ENCODE data around the gene MYO5B.

The MYO5B gene

GRCh38 chr18:50188652-50189051 is 6.3 kb downstream of the MYO5B start:
- DNase-seq (ENCODE audit: low read depth) = no peak

GRCh38 chr18:50187659-50188058 is 7.3 kb downstream of the MYO5B start:
- DNase-seq (ENCODE audit: low read depth) = no peak

- no peak for DNase-seq (ENCODE audit: low read depth)
These were observed 8.6 kb downstream of the MYO5B start for GRCh38 chr18:50186385-50186784.

- DNase-seq (ENCODE audit: low read depth) = no peak
These were observed 11.4 kb downstream of the MYO5B start for GRCh38 chr18:50183556-50183955.

- DNase-seq (ENCODE audit: low read depth) = no peak
These were observed 12.4 kb downstream of the MYO5B start for GRCh38 chr18:50182511-50182910.

GRCh38 chr18:50181590-50181989 is 13.4 kb downstream of the MYO5B start:
- no peak for DNase-seq (ENCODE audit: low read depth)

GRCh38 chr18:50179465-50179864 is 15.5 kb downstream of the MYO5B start:
- no peak for DNase-seq (ENCODE audit: low read depth)

GRCh38 chr18:50177294-50177992 is 17.5 kb downstream of the MYO5B start:
- DNase-seq (ENCODE audit: low read depth) = no peak

- DNase-seq (ENCODE audit: low read depth) = no peak
These were observed 22.6 kb downstream of the MYO5B start for GRCh38 chr18:50172367-50172766.

GRCh38 chr18:50171406-50171805 is 23.5 kb downstream of the MYO5B start:
- DNase-seq (ENCODE audit: low read depth) = no peak

- DNase-seq (ENCODE audit: low read depth) = no peak
These were observed 24.9 kb downstream of the MYO5B start for GRCh38 chr18:50170004-50170403.

DNA sequence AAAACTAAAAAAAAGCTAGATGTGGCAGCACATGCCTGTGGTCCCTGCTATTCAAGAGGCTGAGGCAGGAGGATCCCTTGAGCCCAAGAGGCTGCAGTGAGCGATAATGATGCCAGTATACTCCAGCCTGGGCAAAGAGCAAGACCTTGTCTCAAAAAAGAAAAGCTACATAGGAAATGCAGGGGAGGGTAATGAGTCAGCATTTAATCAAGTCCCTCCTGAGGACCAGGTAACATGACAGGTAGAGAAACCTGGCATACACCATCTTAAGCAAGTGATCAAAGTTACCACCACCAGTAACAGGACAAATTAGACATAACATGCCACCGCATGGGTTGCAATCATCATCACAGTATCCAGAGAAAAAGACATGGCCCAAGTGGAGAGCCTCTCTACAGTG is 25.8 kb downstream of the MYO5B start:
- no peak for DNase-seq (ENCODE audit: low read depth)

- no peak for DNase-seq (ENCODE audit: low read depth)
These were observed 27.0 kb downstream of the MYO5B start for GRCh38 chr18:50167966-50168365.

GRCh38 chr18:50166901-50167300 is 28.0 kb downstream of the MYO5B start:
- no peak for DNase-seq (ENCODE audit: low read depth)

- no peak for DNase-seq (ENCODE audit: low read depth)
These were observed 31.4 kb downstream of the MYO5B start for GRCh38 chr18:50163505-50163904.

DNA sequence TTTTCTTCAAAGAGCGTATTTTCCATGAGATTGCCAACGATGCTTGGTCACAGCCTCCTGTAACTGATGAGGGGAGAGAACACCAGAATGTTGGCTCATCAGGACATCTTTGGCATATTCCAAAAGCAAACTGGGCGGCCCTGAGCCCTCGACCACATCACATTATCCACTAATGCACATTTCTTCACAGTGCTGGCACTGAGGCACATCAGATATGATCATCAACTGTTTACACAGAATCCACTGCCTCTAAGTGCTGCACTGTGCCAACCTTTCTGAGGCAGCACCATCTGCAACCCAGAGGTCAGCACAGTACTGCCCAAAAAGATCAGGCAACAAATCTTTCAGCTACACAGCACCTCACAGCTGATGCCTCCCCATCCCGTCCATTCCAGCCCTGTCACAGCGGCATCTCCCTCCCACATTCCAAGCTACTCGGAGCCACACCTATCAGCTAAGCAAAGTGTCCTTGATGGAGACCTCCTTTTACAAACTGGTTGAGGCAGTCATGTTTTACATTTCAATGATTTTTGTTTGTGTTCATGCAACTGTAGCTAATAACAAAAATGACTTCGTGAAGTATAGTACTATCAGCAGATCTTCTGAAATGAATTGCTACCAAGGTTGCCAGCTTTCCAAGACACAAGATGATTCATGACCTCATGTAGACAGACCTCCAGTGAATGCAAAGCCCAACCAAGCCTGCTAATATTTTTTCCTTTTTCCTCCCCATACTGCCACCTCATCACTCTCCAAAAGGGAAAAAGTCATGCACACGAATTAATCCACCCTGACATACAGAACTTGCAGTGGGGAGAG is 32.3 kb downstream of the MYO5B start:
- DNase-seq (ENCODE audit: low read depth) = no peak

DNA sequence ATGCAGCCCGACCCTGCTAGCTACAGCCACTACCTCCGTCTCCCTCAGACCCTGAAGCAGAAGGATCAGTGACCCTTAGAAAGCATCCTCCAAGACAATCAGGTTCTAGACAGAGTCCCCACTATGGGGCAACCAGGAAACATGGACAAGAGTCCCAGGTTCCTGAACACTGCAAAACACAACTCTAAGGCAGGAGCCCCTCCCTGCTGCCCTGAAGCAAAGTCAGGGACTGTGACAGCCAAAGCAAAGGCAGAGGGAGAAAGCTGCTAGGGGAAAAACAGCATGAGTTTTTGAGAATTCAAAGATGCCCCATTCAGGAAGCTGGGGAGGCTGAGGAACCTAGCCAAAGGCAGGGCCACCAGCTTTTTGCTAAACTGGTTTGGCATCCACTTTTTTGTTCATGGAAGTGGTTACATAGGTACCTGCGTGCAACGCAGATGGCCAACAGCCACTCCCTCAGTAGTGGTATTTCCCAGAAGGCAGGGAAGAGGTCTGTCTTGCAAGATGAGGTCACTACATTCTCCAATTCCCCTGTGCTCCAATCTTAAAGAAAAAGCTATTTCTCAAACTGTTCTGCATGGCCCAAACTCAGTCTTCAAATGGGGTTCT is 33.2 kb downstream of the MYO5B start:
- no peak for DNase-seq (ENCODE audit: low read depth)

DNA sequence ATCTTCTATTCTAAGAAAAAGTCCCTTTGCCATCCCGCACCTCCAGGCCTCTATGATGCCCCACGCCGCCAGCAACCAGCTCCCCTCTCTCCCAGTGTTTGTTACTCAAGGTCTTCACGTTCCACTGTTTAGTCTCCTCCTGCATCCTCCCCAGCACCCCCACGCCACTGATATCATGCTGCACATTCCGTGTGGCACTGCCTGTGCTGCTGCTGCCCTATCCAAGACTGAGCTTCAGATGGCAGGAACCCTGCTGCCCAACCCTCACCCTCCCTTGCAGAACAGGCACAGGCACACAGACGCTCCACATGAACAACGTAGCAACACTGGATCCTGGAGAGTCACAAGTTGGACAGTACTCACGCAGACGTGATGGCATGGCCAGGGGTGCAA is 35.3 kb downstream of the MYO5B start:
- no peak for DNase-seq (ENCODE audit: low read depth)

- DNase-seq (ENCODE audit: low read depth) = no peak
These were observed 35.9 kb downstream of the MYO5B start for GRCh38 chr18:50158866-50159653.

GRCh38 chr18:50155406-50155805 is 39.5 kb downstream of the MYO5B start:
- no peak for DNase-seq (ENCODE audit: low read depth)

GRCh38 chr18:50154420-50154819 is 40.5 kb downstream of the MYO5B start:
- no peak for DNase-seq (ENCODE audit: low read depth)

DNA sequence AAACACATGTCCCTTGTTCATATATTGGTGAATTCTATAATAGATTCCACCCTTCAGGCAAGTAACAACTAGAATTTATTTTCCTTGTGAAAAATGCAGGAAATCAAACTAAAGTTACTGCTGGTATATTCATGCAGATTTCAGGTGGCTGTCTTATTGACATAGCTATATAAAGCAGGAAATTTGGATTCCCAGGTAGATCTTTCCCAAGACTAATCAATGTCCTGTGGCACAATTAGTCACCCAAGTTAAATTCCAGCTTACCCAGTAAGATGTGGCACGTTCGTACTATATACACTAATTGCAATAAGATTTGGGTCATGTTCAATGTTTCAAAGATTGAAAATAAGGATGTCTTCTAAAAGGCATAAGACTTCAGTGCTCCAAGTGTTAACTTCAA is 42.0 kb downstream of the MYO5B start:
- DNase-seq (ENCODE audit: low read depth) = no peak

All from stimulated activated CD8-positive, alpha-beta memory T cell treated with anti-CD3 and anti-CD28 coated beads, Interleukin-15, amount 100 ng/mL, for 24 hours (primary cell).